Erythroblast (primary cell): Measurements from ENCODE around the gene CARS2.

ENCODE experiments used
- GATA1 ChIP-seq: IDR thresholded peaks from 2 replicates; pipeline ENCODE4 v1.6.1; 2011; ENCODE audit warnings: low read depth, mild to moderate bottlenecking, control low read depth, low read length, moderate library complexity
- POLR2A ChIP-seq: IDR thresholded peaks from 2 replicates; pipeline ENCODE4 v1.6.1; 2011; ENCODE audit warnings: mild to moderate bottlenecking, low read length

DNA sequence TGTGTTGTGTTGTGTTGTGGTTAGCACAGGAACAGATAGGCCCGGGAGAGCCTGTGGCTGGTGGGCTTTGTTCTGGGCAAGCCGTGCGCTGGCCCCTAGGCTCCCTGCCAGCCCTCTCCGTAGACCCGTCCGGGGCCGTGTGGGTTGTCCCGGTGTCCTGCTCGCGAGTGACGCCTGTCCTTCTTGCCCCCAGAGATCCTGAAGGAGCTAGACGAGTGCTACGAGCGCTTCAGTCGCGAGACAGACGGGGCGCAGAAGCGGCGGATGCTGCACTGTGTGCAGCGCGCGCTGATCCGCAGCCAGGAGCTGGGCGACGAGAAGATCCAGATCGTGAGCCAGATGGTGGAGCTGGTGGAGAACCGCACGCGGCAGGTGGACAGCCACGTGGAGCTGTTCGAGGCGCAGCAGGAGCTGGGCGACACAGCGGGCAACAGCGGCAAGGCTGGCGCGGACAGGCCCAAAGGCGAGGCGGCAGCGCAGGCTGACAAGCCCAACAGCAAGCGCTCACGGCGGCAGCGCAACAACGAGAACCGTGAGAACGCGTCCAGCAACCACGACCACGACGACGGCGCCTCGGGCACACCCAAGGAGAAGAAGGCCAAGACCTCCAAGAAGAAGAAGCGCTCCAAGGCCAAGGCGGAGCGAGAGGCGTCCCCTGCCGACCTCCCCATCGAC lies 13.3 kb upstream of the CARS2 start:
- no peak for TF ChIP-seq POLR2A
- no peak for TF ChIP-seq GATA1
